Ovary (tissue), 9 donors: ENCODE measurements around the gene GARIN5A. TPM values are rescaled to one million over a fixed set of nuclear protein-coding genes. Genes with fewer than 3 reads are reported as not detected.
"Not testable (repeated sequence)": the region's sequence is repeated elsewhere in the genome, so short reads cannot be mapped to it uniquely, and the experiment has no call there.

Experiments used
- DNase-seq, 5 donors: peaks; one replicate each; pipeline ENCODE4 v3.0.0-alpha.2; 2019 to 2020
- H3K27ac ChIP-seq, 2 donors: fragments of 200-600 bp; one replicate each; pipeline versions ENCODE4 v1.5.1 to v1.8.0; 2019 to 2022
- H3K27me3 ChIP-seq: fragments of 200-600 bp; one replicate; pipeline ENCODE4 v1.8.0; 2022
- H3K36me3 ChIP-seq: fragments of 200-600 bp; sonication (generic); one replicate; pipeline ENCODE4 v1.5.1; 2019
- H3K4me1 ChIP-seq: one replicate; pipeline ENCODE4 v1.8.1; 2013; ENCODE audit warnings: mild to moderate bottlenecking, moderate library complexity; ENCODE audit not compliant: insufficient read depth
- H3K4me3 ChIP-seq: fragments of 200-600 bp; sonication (generic); one replicate; pipeline ENCODE4 v1.5.1; 2017
- H3K9me3 ChIP-seq, 2 donors: fragments of 200-600 bp in 1 of 2; sonication (generic) in 1 of 2; one replicate each; pipeline versions ENCODE4 v1.5.1 to v1.8.1; 2013 to 2019; ENCODE audit warnings: mild to moderate bottlenecking in 1 of 2, moderate library complexity in 1 of 2
- EP300 ChIP-seq: sonication (generic); formaldehyde crosslinking; IDR thresholded peaks from one replicate; pipeline ENCODE4 v1.6.1; 2017; ENCODE audit warnings: antibody characterized with exemption
- POLR2A ChIP-seq: fragments of 450-650 bp; IDR thresholded peaks from one replicate; pipeline ENCODE4 v1.6.1; 2017; ENCODE audit warnings: antibody characterized with exemption, mild to moderate bottlenecking, moderate library complexity
- WGBS, 3 donors: extraction: QIAGEN DNeasy Blood & Tissue Kit in 1 of 3; methylation state at CpG; one replicate each; pipeline versions ENCODE4 v1.1.5 to v1.1.7; 2013 to 2017; 5-methylcytosine and 5-hydroxymethylcytosine counted together
- intact Hi-C, 4 donors: fragments of 100-400 bp; cut with DNase I; formaldehyde crosslinking; loops; one replicate each; pipeline versions ENCODE4 v1.11.0 to v1.15.1; 2022 to 2023
- polyA plus RNA-seq, 2 donors: library from polyadenylated mRNA; stranded (reverse); fragments of 200-250 nt in 1 of 2; fragments of 350-450 nt in 1 of 2; fragmentation: Illumina TruSeq in 1 of 2; extraction: RNeasy Lipid Tissue Mini Kit (QIAGEN cat#74804) in 1 of 2; gene quantifications; one replicate each; pipeline ENCODE4 v1.2.3, GENCODE V29; 2013 to 2014
- total RNA-seq, 7 donors: library from RNA; depleted of rRNA in 2 of 7; stranded (reverse); fragments of >200 nt in 2 of 7; fragmentation: NEBNext Ultra II Directional in 3 of 7; extraction: Animal tissue kit (Norgen Biotek cat#: 25700) in 3 of 7; gene quantifications; one replicate each; pipeline versions ENCODE4 v1.1.0 to v1.2.4, GENCODE V29; 2016 to 2023
- TF ChIP-seq, protein P1 (sequence below), 3 donors: fragments of 450-650 bp in 2 of 3; fragments of 200-600 bp in 1 of 3; IDR thresholded peaks; one replicate each; pipeline versions ENCODE4 v1.5.1 to v1.8.0; 2016 to 2022; ENCODE audit warnings: antibody characterized with exemption in 3 of 3, mild to moderate bottlenecking in 1 of 3
- donor health status: DM: no; HTN: no; CAD: no; lungs with moderate emphysema.
- donor health status: DM: no; HTN: no; CAD: no.
- donor health status: Bipolar disorder and iron deficiency.
- donor health status: DM: yes; HTN: yes; CAD: no.
- donor health status: DM: no; HTN: no; CAD: no.
- donor health status: DM: yes; HTN: yes; CAD: no.

Gene GARIN5A
- total and polyA plus RNA-seq, 9 donors = 0.47 to 10.3 (median 3.3) TPM

DNA sequence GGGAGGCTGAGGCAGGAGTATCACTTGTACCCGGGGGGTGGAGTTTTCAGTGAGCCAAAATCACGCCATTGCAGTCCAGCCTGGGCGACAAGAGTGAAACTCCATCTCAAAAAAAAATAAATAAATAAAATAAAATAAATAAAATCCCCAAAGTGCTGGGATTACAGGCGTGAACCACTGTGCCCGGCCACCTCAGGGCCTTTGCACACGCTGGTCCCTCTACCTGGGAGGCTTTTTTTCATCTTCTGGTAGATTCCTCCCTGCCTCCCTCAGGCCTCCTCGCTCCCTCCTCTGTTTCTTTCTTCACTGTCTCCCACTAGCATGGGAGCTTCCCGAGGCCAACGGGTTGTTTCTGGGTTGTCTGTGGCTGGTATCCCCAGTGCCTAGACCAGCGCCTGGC, 28.9 kb downstream of the GARIN5A start:
- Histone ChIP-seq H3K9me3 (no peaks in the 10 kb centered on the region), H3K27ac (no peak overlapping the region), H3K4me3 (no peak overlapping the region), H3K4me1 (no peaks in the 10 kb centered on the region), H3K27me3 (no peaks in the 10 kb centered on the region), H3K36me3 (no peaks in the 10 kb centered on the region)
- intact Hi-C loops = no loop called here
- WGBS, 3 donors = 93 to 95% (median 94%) methylated on average over 10 of the region's 10 CpGs
- no peak for TF ChIP-seq POLR2A
- TF ChIP-seq EP300 = no peak
- TF ChIP-seq, protein P1, sequence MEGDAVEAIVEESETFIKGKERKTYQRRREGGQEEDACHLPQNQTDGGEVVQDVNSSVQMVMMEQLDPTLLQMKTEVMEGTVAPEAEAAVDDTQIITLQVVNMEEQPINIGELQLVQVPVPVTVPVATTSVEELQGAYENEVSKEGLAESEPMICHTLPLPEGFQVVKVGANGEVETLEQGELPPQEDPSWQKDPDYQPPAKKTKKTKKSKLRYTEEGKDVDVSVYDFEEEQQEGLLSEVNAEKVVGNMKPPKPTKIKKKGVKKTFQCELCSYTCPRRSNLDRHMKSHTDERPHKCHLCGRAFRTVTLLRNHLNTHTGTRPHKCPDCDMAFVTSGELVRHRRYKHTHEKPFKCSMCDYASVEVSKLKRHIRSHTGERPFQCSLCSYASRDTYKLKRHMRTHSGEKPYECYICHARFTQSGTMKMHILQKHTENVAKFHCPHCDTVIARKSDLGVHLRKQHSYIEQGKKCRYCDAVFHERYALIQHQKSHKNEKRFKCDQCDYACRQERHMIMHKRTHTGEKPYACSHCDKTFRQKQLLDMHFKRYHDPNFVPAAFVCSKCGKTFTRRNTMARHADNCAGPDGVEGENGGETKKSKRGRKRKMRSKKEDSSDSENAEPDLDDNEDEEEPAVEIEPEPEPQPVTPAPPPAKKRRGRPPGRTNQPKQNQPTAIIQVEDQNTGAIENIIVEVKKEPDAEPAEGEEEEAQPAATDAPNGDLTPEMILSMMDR (IDR thresholded peaks at IDR 0.05) = no peak
- DNase-seq = no peak

DNA sequence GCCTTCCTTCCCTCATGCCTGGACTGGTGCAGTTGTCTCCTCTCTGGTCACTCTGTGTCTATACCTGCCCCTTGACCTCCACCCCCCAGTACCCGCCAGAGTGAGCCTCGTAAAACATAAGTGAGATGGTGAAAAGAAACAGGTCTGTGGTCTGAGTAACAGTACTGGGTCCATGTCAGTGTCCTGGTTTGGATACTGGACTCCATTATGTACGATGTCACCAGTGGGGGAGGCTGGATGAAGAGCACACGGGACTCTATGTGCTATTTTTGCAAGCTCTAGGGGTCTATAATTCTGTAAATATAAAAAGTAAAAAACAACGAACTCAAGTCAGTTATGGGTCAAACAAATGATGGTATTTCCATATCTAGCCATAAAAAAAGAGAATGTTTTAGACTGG, 29.6 kb downstream of the GARIN5A start:
- TF ChIP-seq EP300 = no peak
- no peak for TF ChIP-seq POLR2A
- TF ChIP-seq, protein P1 (IDR thresholded peaks at IDR 0.05) = no peak
- intact Hi-C loops = no loop called here

DNA sequence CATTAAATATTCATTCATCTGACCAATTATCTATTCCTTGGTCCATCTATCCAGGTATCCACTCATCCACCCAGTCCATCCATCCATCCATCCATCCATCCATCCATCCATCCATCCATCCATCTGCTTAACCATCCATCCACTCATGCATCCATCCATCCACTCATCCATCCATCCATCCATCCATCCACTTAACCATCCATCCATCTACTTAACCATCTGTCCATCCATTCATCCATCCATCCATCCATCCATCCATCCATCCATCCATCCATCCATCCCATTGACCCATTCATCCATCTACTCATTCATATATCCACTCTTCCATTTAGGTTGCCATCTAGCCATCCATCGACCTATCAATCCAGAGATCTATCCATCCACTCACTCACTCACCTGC, 32.6 kb downstream of the GARIN5A start:
- intact Hi-C loops = no loop called here
- Histone ChIP-seq H3K4me3 (no peak overlapping the region), H3K9me3 (no peaks in the 10 kb centered on the region), H3K27ac (no peak overlapping the region), H3K4me1 (no peaks in the 10 kb centered on the region), H3K36me3 (no peaks in the 10 kb centered on the region), H3K27me3 (no peaks in the 10 kb centered on the region)
- 56 to 70% (median 66%) methylated on average over 1 of the region's 1 CpG for WGBS, 3 donors
- no peak for TF ChIP-seq EP300
- TF ChIP-seq POLR2A = no peak
- TF ChIP-seq, protein P1 (IDR thresholded peaks at IDR 0.05) = no peak
- DNase-seq = no peak

More for the DNA sequence above, 29.6 kb downstream of the GARIN5A start:
- H3K4me3 ChIP-seq = no peak overlapping the region
- no peaks in the 10 kb centered on the region for H3K27me3 ChIP-seq
- no peaks in the 10 kb centered on the region for H3K36me3 ChIP-seq
- 78 to 83% (median 82%) methylated on average over 5 of the region's 5 CpGs for WGBS, 3 donors
- no peaks in the 10 kb centered on the region for H3K4me1 ChIP-seq
- H3K9me3 ChIP-seq = no peaks in the 10 kb centered on the region
- DNase-seq = no peak
- H3K27ac ChIP-seq = no peak overlapping the region

DNA sequence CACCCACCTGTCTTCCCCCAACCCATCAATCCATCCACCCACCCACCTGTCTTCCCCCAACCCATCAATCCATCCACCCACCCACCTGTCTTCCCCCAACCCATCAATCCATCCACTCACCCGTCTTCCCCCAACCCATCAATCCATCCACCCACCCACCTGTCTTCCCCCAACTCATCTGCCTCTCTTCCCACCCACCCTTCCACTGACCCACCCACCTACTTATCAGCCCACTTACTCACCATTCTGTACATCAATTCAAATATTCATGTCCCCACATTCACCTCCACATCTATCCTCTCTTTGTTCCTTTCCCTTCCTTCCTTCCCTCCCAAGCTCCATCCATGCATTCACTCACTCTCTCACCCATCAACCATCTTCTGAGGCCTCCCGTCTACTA, 37.5 kb downstream of the GARIN5A start:
- H3K27ac ChIP-seq, H3K4me1 ChIP-seq, H3K4me3 ChIP-seq, H3K27me3 ChIP-seq, H3K36me3 ChIP-seq, intact Hi-C loops, DNase-seq, H3K9me3 ChIP-seq: not testable (repeated sequence)
- 51 to 61% (median 59%) methylated on average over 2 of the region's 2 CpGs for WGBS, 3 donors

DNA sequence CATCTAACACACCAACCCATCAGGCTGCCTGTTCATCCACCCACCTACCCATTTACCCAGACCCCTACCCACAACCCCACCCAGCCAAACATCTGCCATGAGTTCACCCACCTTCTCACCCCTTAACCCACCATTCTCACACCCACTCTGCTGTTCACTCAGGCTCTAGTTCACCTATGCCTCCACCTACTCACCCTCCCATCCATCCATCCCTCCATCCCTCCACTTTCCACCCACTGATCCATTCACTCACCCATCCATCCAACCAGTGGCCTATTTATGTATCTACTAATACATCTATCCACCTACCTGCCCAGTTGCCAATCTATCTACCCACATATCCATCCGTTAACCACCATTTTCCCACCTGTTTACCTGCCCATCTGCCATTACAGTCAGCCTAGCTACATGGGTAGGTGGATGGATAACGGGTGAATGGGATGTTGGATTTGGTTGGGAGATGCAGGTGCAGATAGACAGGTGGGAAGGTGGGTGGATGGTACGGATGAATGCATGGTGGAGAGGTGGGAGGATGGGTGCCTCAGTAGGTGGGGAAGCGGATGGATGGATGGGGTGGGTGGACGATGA, 38.7 kb downstream of the GARIN5A start:
- Histone ChIP-seq H3K4me3 (no peak overlapping the region), H3K27ac (no peak overlapping the region), H3K9me3 (no peaks in the 10 kb centered on the region), H3K4me1 (no peaks in the 10 kb centered on the region), H3K27me3 (no peaks in the 10 kb centered on the region), H3K36me3 (no peaks in the 10 kb centered on the region)
- WGBS, 3 donors = 90 to 91% (median 91%) methylated on average over 5 of the region's 5 CpGs
- DNase-seq = no peak
- intact Hi-C loops = no loop called here
- TF ChIP-seq POLR2A = no peak
- TF ChIP-seq, protein P1 (IDR thresholded peaks at IDR 0.05) = no peak
- TF ChIP-seq EP300 = no peak
